Stimulated activated CD8-positive, alpha-beta memory T cell treated with anti-CD3 and anti-CD28 coated beads, Interleukin-7, amount 100 ng/mL, for 4 hours (primary cell): Measurements from ENCODE around the gene MED10.

ENCODE experiments used
- DNase-seq, 2 donors: peaks; one replicate each; pipeline ENCODE4 v3.0.0-alpha.2; 2020; ENCODE audit warnings: low read depth in 2 of 2

Gene MED10

DNA sequence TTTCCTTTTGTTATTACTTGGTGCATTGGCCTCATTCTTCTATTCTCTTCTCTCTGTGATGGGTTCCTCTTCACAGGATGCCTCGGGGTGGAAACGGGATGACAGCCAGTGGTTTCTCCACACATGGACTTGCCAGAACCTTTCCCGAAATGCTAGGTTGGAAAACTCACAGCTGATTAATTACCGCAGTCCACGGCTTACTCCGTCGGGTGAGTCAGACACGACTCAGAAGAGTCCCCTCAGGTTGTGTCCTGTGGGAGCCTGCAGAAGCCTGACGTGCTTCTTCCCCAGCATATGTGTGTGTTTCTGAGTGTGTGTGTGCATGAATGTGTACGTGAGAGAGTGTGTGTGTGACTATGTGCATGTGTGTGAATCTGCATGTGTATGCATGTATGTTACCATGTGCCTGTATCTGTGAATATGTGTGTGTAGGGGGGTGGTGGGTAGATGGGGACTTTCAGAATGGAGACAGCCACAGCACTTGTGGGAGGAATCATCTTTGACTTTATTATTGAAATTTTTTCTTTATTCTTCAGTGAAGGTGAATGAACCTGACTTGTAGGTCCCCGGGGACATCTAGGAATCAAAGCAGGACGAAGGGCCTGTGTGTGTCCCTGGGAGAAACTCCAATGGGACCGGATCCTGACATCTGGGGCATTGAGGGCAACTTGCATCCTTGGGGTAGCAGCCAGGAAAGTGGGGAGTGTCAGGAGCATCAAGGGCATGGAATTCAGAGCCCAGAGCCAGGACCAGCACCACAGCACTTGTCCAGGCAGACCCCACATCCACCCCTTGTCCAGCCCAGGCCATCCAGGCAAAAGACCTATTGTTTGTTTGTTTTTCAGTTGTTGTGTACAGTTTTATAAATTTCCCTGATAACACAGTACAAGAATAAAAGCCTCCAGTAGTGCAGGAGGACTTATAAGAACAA, 21.9 kb upstream of the MED10 start:
- DNase-seq = no peak

DNA sequence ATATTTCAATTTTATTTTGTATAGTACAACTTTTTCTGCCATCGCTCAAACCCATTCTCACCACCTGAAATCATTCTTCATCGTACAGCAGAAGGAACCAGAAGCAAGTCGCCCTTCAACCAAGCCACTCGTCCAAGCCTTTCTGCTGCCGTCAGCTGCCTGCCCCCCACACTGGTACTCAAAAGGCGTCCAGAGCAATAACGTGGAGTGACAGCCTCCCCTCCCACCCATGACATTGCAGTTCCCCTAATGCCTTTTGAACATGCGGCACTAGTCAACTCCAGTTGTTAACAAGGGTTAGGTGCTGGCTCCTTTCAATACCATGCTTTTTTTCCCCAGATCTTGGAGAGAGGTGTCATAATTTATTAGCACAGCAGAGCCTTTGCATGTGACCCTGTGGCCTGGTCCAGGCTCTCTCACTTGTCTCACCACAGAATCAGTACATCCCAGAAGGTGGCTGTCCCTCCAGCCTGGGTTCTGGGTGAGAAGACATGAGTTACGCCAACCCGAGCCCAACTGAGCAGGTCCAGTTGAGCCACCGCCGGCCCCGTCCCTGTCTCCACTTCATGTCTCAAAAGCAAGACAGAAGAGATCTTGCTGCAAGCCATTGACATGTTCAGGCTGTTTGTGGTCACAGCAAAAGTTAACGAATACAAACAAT, 20.4 kb upstream of the MED10 start:
- no peak for DNase-seq

GRCh38 chr5:6397536-6398269, 19.4 kb upstream of the MED10 start:
- DNase-seq = no peak

DNA sequence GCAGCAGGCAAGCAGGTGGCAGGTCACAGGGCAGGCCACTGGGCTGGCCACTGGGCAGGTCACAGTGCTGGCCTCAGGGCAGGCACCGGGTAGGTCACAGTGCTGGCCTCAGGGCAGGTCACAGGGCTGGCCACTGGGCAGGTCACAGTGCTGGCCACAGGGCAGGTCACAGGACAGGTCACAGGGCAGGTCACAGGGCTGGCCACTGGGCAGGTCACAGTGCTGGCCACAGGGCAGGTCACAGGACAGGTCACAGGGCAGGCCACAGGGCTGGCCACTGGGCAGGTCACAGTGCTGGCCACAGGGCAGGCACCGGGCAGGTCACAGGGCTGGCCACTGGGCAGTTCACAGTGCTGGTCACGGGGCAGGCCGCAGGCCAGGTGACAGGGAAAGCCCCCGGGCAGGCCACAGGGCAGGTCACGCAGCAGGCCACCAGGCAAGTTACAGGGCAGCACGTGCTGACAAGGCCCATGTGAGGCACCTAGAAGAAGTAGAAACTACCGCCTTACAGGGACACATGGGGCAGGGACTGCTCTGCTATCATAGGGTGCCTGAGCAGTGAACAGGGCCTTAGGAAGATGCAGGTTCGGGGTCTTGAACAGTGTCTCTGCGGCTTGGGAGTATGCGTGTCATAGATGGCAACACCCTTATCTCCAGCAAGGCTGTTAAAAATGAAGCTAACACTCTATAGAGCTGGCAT, 18.6 kb upstream of the MED10 start:
- DNase-seq = no peak

DNA sequence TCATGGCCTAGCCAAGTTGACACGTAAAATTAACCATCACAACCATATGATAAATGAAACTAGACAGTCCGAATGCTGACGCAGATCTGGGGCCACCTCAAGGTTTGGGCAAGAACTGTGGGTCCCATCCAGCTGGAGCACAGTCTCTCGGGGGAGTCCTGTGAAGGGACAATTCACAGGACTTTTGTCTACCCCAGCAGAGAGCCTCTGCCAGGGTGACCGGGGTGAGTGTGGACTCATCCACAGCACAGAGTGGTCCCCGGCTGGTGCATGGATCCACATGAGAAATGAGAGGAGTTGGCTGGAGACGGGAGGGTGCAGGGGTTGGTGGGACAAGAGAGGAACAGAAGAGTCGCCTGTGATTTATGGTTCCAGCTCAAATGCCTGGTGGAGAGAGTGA, 17.7 kb upstream of the MED10 start:
- DNase-seq = no peak

DNA sequence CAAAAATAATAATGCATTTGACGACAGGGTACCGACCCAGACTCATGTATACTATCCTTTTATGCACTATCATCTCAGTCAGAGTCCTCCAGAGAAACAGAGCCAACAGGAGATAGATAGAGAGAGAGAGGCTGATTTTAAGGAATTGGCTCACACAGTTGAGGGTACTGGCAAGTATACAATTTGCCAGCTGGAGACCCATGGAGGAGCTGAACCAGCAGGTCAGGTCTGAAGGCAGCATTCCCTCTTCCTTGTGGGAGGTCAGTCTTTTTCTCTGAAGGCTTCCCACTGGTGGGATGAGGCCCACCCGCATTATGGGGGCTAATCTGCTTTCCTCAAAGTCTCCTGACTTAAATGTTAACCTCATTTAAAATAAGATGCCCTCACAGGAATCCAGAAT, 17.3 kb upstream of the MED10 start:
- DNase-seq = no peak

DNA sequence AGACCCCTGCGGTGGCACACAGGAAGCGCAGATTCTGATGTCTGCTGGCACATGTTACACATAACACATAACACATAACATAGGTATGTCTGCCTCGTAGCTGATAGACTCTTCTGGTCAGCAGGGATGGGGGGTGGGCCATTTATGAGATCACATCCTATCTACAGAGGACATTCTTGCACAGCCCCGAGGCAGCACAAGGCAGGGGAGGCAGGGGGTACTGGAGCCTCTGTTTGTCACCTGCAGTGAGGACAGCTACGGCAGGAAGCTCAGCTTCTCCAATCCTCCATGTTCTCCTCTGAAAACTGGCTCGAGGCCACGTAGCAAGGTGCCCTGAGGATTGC, 16.7 kb upstream of the MED10 start:
- no peak for DNase-seq

DNA sequence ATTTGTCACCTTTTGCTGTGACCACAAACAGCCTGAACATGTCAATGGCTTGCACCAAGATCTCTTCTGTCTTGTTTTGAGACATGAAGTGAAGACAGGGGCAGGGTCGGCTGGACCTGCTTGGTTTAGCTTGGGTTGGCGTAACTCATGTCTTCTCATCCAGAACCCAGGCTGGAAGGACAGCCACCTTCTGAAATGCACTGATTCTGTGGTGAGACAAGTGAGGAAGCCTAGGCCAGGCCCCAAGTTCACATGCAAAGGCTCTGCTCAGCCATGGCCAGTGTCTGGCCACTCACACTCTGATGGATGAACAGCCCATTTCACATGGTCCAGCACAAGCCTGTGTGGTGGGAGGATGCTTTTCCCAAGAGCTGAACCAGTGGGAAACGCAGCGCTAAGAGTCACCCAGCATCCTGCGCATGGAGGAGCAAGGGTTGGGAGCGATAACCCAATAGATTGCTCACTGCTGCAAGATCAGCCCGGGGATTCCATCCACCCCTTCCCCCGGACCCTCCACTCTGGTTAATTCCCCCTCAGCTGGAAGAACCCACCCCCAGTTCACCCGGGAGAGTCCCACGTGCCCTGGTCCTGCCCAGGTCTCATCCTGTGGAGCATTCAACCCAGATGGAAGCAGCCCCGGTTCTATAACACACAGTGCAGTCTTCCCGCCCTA, 16.2 kb upstream of the MED10 start:
- no peak for DNase-seq

GRCh38 chr5:6393596-6394194, 15.3 kb upstream of the MED10 start:
- DNase-seq = no peak

DNA sequence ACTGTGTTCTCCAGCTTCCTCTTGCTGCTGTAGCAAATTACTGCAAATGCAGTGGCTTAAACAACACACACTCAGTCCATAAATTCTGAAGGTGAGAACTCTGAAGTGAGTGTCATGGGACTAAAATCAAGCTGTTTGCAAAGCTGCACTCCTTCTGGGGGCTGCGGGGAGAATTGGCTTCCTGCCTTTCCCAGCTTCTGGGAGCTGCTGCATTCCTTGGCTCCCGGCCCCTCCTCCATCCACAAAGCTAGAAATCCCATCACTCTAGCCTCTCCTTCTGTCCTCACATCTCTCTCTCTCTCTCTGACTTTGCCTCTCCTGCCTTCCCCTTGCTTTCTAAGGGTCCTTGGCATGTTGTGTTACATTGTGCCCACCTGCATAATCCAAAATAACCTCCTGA, 14.2 kb upstream of the MED10 start:
- DNase-seq = no peak

DNA sequence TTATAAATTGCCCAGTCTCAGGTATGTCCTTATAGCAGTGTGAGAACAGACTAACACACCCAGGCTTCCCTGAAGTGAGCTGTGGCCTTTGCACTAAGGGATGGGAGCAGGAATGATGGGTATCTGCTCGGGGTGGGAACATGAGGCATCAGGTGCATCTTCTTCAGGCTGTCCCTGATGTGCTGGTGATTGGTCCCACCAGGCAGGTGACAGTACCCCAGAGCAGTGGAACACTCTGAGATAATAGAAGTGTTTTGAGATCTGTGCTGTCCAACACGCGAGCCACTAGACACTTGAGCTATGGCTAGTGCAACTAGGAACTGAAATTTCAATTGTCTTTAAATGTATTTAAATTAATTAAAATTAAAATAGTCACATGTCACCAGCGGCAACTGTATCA, 12.8 kb upstream of the MED10 start:
- DNase-seq = no peak

- DNase-seq = no peak
Measured at GRCh38 chr5:6389946-6390530, 11.7 kb upstream of the MED10 start.

DNA sequence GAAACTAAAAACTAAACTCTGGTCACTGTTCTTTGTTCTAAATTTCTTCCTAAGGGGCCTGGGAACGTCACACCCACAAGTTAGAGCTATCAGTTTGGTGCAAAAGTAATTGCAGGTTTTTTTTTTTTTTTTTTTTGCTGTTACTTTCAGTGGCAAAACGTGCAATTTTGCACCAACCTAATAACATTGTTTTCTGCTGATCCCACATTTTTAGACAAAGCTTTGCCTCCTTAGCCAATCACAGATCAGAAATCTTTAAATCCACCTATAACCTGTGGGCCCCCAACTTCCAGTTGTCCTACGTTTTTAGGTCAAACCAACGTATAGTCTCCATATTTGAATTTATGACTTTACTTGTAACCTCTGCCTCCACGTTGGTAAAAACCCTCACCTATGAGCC, 11.1 kb upstream of the MED10 start:
- DNase-seq = no peak

- no peak for DNase-seq
Measured at GRCh38 chr5:6387970-6388369, 9.6 kb upstream of the MED10 start.

DNA sequence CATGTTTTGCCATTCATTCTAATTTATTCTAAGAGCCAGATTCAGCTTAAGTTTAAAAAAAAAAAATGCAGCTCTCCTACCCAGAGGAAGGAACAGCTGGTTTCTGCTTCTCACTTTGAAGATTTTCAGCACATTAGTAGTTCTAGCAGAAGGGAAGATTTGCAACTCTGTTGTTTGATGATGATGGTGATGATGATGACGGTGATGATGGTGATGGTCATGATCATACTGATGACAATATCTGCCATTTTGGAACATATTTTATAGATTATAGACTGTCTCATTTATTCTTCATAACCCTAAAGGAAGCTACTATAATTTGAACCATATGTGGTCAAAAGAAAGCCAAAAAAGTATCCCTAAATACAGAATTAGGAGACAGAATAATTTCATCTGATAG, 7.9 kb upstream of the MED10 start:
- DNase-seq = no peak

DNA sequence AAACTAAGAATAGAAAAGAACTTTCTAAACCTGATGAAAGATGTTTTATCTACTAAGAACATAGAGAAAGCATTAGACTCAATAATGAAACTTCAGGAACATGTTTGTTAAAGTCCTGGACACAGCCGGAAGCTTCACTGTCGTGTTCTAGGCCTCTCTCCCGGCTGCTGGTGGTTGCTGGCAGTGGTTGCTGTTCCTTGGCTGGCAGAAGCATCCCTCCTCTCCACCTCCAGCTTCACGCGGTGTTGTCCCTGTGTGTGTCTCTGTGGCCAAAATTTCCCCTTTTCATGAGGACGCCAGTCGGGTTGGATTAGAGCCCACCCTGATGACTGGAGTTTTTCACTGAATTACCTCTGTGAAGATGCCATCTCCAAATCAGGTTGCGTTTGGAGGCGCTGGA, 6.5 kb upstream of the MED10 start:
- DNase-seq = no peak

GRCh38 chr5:6383376-6383775, 5.0 kb upstream of the MED10 start:
- DNase-seq = no peak

DNA sequence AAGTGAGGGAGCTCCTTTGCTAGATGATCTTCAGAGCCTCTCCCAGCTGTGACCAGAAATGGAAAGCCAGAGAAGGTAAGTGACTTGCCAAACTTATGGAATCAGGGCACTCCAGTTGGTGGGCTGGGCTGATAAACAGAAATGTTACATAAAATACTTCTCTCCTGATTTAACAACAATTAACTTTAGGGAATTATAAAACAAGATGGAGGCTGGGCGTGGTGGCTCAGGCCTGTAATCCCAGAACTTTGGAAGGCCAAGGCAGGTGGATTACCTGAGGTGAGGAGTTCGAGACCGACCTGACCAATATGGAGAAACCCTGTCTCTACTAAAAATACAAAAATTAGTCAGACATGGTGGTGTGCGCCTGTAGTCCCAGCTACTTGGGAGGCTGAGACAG, 899 bp upstream of the MED10 start:
- DNase-seq = no peak

DNA sequence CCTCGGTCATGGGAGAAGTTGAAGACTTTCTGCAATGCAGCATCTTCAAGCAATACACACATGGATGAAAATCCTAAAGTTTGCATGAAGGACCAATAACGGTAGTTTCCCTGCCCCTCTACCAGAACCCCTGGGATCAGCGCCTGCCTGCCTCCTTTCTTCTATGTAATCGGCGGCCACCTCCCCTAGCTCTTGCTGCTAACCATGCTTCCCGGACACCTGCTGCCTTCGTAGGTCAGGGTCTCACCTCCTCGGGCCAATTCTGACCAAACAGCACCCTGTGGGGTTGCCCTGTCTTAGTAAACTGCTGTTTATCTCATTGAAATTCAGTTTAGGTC, 388 bp upstream of the MED10 start:
- no peak for DNase-seq

DNA sequence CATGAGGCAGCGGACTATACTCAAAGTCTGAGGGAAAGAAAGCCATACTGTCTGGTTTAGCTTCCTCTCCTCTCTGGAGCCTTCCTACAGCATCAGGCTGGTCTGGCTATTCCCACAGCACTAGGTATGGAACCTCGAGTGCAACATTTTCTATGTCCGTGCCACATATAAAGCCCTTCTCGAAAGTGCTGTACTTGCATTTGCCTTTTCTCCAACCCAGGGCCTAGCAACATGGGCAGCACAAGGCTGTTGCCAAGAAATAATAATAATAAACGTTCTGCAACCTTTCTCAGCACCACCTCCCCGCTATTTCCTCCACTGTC, 804 bp downstream of the MED10 start:
- no peak for DNase-seq

GRCh38 chr5:6376974-6377520, 1.3 kb downstream of the MED10 start:
- DNase-seq = no peak
